Stimulated activated CD8-positive, alpha-beta memory T cell treated with anti-CD3 and anti-CD28 coated beads, Interleukin-7, amount 100 ng/mL, for 48 hours (primary cell): Measurements from ENCODE around the gene ZNF438.

Experiments used
- DNase-seq, 2 donors: peaks; one replicate each; pipeline ENCODE4 v3.0.0-alpha.2; 2020; ENCODE audit warnings: low read depth in 1 of 2; ENCODE audit errors: extremely low read depth in 1 of 2

Gene ZNF438

DNA sequence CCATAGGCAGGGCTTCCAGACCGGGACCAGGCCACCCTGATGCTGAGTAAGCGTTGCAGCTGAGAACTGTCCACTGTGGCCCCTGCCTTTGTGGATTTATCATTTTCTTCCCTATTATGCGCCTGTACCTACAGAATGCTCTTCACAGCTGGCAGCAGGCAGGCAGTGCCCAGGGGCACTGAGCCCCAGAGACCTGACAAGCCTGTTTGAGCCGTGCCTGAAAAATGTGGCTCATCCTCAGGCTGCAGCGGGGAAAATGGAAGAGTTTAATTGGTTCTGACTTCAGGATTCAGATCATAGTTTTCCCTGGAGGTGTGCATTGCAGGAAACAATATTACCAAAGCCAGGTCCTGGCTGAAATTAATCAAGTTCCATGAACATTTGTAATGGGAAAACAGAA lies 200.2 kb downstream of the ZNF438 start:
- no peak for DNase-seq

DNA sequence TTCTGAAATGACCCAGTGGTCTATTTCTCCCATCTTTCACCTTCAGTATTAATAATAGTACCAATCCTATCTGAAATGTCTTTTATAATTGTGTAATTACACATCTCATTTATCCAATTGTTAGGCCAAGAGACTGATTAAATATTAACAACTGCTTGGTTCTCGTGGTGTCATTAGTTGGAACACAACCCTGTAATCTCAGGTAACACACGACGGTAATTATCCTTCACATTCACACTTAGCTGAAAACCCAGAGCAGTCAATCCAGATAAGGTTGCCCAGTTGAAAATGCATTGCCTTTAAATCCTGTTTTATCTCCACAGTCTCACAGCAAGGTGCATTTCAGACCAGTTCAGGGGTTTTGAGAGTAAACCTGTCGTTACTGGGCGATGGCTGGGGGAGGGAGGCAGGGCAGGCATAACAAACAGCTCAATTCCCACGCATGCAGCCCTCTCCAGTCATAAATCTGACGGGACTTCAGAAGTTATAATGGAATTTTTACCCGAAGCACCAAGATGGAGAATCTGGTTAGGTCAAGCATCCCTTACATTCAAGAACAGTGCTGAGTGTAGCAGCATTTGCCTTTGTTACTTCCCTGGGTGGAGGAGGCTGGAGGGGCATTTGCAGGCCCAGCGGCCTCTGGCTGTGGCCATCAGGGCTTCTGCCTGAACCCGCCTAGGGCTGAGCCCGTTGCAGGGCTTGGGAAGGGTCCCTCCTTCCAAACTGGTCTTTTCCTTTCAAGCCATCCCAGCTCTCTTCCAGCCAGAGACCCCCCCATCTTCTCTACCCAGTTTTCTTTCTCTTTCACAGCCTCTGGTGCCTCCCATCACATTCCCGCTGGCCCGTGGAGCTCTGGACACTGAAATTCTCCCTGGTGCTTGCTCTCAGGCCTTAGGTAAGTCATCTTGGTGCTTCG lies 201.1 kb downstream of the ZNF438 start:
- DNase-seq, result no peak

DNA sequence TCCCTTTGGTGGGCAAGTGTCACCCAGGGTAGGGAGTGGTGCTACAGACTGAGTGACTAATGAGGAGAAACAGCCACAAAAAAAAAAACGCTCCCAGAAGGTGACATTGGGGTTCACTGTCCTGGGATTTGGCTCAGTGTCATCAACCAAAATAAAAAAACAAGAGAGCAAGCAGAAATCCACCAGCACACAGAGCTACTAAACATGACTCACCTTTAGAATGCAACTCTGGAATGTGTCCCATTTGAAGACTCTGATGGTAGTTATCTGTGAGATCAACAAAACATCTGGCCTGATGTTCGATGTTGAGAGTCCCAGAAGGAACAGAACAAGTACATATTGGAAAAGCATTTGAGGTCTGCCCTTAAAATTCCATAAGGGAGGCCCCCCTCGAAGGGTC lies 201.8 kb downstream of the ZNF438 start:
- no peak for DNase-seq

DNA sequence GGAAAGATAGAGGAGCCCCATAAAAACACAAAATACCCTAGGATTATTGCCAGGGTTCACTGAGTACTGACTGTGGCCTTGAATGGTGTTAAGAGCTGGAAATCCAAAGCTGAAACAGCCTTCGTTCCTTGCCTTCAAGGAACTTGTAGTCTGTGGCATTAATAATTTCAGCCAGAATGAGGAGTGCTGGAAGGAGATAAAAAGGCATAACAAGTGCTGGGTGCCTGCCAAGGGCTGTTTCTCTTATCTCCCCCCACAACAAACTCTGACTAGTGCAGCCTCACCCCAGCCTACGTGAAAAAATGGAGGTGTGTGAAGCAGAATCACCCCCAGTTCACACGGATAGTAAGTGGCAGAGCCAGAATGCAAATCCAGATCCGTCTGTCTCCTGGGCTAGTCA lies 203.0 kb downstream of the ZNF438 start:
- DNase-seq, result no peak

DNA sequence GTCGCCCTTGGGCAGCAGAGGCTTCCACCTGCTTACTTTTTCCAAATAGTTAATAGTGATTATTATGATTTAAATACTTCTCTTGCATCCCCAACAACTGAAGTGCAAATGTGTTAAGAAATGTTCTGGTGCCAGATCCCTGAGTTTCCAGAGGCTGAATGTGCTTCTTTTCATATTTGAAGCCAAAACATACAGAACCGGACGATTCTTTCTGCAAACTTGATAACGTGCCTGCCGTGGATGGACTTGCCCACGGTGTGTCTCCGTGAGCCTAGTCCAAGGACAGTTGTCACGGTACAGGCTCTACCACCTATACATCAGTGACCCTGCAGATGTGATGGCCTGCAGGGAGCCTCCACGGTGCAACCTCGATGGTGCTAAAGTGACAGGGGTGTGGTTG lies 203.5 kb downstream of the ZNF438 start:
- DNase-seq, result no peak

DNA sequence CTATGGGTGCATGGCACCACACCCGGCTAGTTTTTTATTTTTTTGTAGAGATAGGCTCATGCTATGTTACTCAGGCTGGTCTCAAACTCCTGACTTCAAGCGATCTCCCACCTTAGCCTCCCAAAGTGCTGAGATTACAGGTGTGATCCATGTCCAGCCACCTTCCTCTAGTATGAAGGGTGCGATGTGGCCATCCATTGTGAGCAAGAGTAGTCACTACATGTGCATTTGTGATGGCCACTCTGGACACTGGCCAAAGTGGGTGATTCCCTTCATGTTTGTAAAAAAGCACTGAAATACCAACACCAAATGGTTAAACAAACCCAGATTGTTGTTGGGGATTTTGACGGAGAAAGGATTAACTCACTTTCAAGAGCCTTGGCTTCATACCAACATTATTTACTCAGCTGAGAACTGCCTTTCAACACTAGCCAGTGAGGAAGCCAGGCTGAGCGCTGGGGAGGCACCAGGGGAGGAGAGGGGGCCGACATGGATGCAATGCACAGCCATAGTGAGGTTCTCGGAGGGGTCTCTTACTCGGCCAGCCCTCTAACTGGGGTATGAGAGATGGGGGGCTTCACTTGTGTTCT lies 204.0 kb downstream of the ZNF438 start:
- no peak for DNase-seq

DNA sequence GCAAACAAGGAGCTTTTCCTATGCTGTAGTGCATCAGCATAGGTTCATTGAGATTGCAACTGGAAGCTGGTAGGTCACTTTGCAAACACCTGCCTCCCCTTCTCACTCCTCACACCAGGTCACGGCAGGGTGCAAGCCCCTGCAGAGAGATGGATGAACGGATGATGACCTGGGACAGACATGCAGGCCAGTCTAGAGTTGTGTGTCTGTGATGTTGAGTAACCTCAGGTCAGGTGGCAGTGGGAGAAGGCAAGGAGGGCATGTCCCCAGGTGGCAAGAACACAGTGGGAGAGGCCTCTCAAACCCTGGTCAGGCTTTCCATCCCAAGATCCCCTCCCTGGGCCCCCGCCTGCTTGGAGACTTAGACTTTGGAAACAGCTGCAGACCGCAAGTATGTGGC lies 205.0 kb downstream of the ZNF438 start:
- DNase-seq, result no peak

DNA sequence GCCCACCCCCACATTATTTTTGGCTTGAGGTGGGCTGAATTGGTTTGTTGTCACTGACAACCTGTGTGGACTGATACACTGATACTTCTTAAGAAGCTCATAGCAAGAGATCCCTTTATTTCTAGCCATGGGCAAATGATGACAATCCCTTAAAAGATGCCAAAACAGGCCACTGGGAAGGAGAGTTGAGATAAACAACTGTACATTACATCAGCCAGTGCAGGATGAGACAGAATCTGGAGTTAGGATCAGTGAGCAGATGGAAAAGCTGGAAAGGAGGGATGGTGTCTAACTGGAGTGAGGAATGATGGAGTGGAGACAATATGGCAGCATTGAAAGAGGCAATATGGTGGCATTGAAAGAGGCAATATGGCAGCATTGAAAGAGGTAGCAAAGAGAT lies 206.2 kb downstream of the ZNF438 start:
- no peak for DNase-seq

DNA sequence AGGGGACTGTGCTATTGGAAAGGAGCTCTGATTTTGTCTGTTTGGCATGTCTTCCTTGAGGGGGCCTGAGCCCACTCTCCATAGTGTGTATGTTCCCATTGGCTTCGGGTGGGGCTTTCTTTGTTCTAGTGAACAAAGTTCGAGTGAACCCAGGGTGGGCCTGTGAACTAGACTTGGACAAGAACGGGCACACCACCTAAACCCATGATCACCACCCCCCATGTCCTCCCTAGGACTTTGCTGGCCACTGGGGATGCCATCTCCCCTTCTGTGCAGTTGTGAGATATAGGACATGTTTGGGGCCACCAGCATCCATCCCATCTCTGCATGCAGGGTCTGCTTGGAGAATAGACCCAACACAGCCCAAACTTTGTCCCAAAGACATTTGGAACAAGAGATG lies 206.6 kb downstream of the ZNF438 start:
- no peak for DNase-seq

DNA sequence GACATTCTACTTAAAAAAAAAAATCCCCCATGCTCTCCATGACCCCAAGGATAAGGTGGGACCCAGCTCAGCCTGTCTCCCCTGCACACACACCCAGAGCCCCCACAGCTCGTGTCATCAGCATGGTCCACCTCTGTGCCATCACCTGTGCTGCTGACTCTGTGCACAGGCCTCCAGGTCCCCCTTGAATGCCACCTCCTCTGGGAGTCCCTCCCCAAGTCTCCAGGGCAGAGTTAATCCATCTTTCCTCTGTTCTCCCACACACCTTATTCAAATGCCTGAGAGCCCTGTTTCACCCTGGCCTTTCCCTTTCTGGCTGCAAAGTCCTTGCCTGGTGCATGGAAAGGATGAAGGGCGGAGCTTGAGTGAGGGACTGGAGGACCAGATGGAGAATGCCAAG lies 208.0 kb downstream of the ZNF438 start:
- no peak for DNase-seq

DNA sequence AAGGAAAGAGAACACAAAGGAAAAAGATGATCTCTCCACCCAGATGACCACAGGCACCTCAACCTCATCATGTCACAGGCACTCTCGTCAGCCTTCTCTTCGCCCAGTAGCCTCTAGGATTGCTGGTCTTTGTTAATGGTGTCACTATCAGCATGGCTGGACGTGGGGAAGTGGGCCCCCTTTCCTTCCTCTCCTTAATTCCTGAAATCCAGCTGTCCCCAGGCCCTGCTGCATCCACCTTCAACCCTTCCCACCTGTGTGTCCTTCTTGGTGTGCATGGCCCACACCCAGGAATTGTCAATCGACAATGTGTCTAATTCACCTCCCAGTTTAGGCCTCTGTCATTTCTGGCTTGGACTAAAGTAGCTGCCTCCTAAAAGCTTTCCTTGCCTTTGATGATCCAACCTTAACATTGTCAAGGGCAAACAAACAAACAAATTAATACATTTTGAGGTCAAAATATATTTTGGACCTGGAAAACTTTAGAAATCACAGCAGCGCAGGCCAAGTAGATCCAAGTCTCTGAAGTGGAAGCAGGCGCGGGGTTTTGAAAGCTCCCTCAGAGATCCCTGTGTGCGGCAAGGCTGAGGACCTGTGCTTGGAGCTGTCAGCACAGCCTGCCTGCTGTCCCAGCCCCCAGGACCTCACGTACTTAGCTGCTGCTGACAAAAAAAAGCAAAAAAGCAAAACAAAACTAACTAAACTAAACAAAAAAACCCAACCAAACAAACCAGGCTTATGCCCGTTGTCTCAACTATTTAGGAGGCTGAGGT lies 208.8 kb downstream of the ZNF438 start:
- no peak for DNase-seq

DNA sequence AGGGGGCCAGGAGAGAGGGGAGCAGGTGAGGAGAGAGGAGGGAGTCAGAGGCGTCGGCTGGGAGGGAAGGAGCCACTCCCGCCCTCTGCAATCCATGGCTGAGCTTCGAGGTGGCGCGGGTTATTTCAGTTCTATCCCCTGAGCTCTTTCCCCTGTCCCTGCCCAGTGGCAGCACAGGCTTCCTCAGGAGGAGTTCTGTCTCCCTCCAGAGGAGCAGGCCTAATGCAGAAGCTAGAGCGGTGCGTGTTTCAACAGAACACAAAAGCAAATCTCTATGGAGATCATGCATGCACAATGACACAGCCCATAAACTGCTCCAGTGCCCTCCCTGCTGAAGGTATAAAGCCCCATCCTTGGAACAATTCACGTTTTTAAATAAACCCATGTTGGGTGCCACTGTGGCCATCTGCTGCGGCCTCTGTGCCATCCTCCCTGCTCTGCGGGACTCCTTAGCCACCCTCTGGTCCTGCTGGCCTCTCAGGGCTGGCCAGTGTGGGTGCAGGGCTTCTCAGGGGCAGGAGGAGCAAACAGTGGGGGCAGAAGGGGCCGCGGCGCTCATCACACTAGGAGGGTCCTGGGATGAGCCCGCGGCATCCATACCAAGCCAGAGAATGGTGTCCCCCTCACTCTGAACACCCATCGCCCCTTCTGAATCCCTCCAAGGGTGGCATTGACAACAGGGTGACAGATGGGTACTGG lies 209.5 kb downstream of the ZNF438 start:
- DNase-seq, result no peak

DNA sequence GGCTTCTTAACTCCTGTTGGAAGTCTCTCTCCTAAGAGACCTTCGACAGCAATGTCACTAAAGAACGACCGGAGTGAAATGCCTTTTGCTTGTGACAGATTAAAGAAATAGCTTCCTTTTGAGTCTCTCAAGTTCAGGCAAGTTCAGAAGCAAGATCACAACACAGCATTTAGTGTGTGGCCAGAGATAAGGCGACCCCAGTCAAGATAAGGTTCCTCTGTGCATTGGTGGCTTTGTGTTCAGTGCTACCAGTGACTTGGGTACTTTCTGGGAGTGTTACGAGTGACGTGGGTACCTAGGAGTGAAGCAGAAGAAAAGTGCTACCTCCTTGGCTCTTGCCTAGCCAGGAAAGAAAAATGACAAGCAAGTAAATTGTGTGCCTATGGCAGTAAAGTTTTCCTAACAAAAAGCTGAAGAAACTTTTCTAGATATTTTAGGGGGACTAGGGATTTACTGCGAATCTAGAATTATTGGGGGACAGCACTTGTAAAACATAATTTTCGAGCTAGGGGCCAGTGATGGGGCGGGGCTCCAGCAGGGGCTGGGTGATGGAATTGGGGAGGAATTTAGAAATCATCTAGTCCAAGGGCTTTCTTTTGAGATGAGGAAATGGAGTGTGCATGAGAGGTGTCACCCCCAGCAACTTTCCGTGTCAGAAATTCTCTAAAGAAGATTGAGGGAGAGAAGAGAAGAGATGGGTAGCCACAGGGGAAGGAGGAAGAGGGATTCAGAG lies 210.2 kb downstream of the ZNF438 start:
- DNase-seq, result no peak

DNA sequence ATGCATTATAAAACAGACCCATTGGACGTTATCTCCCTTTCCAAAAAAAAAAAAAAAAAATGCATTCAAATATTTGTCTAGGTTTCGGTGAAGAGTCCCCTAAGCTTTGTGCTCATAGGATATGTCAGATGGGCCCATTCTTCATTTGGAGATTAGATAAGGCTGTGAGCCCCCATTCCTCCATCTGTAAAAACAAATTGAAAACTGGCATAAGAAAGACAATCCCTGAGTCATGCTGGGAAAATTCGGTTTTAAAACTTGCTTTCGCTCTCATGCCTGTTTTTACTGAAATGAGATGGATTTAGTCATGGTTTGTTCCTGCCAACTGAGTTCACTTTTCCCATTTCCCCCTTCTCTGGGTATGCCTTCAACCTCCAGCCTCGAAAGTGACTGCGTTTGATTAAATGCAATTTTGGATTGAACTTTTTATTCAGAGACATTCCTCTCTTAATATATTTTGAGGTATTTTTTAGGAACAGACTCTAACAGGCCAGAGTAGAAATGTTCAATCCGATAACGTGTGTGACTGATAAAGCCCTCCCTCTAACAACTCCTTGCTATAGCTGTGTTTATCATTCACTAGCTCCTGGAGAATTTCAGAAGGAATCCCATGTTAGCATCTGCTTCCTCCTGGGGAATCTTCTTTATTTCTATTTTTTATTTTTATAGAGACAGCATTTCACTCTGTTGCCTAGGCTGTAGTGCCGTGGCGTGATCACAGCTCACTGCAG lies 211.2 kb downstream of the ZNF438 start:
- DNase-seq, result no peak

DNA sequence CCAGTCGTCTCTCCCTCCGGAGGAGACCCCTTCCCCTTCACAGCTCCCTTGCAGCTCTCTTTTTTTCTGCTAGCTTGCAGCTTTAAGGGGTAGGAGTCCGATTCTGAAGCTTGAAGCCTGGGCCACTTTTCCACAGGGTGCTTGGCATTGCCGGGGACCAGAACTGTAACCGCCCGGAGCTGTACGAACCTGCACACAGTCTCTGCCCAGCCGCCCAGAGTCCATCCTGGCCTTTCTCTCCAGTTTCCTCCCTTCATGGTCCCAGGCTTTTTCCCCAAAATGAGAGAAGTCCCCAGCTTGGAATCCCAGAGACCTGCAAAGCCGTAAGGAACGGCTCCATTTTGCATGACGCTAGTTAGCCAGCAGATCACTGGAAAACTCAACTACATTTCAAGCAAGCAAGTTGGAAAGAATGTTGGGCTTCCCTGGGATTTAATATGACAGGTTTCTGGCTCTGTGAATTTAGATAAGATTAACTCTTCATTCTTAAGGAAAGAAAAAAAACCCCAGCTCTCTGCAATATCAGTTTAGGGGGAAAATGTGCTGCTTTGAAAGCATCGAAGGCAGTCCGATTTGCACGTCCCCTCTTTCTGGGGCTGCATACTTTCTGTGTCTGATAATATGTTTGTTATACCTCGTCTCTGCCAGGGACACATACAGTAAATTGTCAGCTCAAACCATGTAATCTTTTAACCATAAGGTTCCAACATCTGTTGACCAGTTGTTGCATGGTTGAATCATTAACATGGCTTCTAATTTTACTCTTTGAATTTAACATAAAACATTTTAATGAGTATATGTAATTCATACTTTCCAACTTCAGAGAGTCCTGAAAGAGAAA lies 212.1 kb downstream of the ZNF438 start:
- DNase-seq, result no peak

DNA sequence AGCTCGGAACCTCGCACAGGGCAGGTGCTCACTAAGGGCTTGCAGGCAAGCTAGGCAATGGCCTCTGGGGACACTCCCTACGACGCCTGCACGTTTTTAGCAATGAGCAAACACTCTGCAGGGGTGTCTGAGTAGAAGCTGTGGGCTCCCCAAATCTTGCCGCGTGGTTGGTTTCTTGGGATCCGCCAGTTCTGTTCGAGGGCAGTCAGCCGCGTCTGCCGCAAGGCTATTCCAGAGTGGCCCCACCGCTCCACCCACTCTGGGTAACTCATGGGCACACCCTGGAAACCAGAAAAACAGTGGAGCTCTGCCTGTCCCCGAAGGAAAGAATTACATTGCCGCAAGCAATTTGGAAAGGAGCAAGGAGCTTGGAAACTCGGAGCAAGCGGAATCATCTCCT lies 212.8 kb downstream of the ZNF438 start:
- DNase-seq, result no peak

DNA sequence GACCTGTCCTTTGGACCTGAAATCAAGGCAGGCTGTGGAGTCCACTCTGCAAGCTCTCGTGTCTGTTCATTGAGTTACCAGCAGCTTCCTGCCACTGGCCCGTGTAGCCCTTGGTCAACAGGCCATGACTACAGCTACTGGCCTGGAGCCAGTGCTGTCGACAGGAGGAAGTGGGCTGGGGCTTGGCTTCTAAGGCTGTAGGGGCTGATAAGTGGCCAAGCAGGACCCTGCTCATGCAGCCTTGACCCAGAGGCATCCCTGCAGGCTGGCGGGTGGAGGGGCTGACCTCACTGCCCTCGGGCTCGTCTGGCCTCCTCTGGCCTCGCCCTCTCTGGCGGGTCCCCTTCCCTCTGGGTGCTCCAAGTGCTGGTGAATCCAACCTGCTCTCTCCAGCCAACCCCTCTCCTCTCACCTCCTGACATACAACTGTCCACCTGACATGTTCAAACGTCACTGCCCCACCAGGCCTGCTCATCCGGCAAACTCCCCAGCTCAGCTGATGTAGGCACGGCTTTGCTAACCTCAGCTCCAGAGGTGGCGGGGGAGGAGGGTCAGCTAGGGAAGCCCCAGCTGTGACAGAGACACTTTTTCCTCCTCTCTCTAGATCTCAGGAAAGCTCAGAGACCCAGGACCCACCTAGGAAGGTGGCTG lies 213.5 kb downstream of the ZNF438 start:
- DNase-seq, result no peak

DNA sequence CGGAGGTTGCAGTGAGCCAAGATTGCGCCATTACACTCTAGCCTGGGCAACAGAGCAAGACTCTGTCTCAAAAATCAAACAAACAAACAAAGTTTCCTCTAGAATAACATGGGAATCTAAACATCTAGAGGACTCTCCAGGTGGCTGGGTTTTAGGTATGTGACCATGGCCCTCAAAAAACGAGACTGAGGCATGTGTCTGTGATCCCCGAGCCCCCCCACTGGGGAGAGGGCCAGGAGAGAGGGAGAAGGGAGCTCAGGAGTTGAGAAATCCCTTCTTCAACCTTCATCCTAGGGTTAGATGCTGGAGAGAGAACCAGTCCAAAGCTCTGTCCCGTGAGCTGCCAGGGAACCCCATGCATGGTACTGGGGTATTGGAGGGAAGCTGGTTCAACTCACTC lies 214.1 kb downstream of the ZNF438 start:
- no peak for DNase-seq

DNA sequence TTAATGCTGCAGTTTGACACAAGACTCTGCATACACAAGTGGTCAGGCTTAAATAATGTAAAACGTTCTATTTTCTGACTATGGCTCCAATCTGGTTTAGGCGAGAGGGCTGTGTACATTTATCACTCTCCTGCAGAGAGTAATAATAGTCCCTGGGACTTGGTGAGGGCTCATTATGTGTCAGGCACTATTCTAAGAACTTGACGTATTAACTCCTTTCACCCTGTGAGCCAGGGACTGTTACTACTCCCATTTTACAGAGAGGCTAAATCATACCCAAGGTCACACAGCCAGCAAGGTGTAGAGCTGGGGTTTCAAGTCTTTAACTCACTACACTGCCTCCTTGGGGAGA lies 214.9 kb downstream of the ZNF438 start:
- no peak for DNase-seq
